ENCODE results near the gene CD93.
A peak's percentile ranks its signal among the peaks of the same experiment; 100 is the strongest.

The CD93 gene

GRCh38 chr20:23083553-23084220 is 2.4 kb downstream of the CD93 start:
- no peak for DNase-seq (ENCODE audit: low read depth)

GRCh38 chr20:23082846-23083552 is 3.1 kb downstream of the CD93 start:
- no peak for DNase-seq (ENCODE audit: low read depth)

- DNase-seq (ENCODE audit: low read depth): no peak
Observed at GRCh38 chr20:23081263-23081819, 4.8 kb downstream of the CD93 start.

- DNase-seq (ENCODE audit: low read depth): no peak
Observed at GRCh38 chr20:23080521-23080920, 5.6 kb downstream of the CD93 start.

GRCh38 chr20:23079926-23080325 is 6.2 kb downstream of the CD93 start:
- no peak for DNase-seq (ENCODE audit: low read depth)

GRCh38 chr20:23079016-23079351 is 7.1 kb downstream of the CD93 start:
- no peak for DNase-seq (ENCODE audit: low read depth)

- DNase-seq (ENCODE audit: low read depth): peak; percentile 31
Observed at GRCh38 chr20:23078351-23079015, 7.6 kb downstream of the CD93 start.

- DNase-seq (ENCODE audit: low read depth): no peak
Observed at GRCh38 chr20:23077277-23077676, 8.8 kb downstream of the CD93 start.

- DNase-seq (ENCODE audit: low read depth): no peak
Observed at GRCh38 chr20:23074052-23074451, 12.1 kb downstream of the CD93 start.

GRCh38 chr20:23072892-23073586 is 13.1 kb downstream of the CD93 start:
- no peak for DNase-seq (ENCODE audit: low read depth)

GRCh38 chr20:23071996-23072395 is 14.1 kb downstream of the CD93 start:
- no peak for DNase-seq (ENCODE audit: low read depth)

- no peak for DNase-seq (ENCODE audit: low read depth)
Observed at GRCh38 chr20:23071398-23071797, 14.7 kb downstream of the CD93 start.

- DNase-seq (ENCODE audit: low read depth): no peak
Observed at GRCh38 chr20:23069108-23069507, 17.0 kb downstream of the CD93 start.

- no peak for DNase-seq (ENCODE audit: low read depth)
Observed at GRCh38 chr20:23068283-23068682, 17.8 kb downstream of the CD93 start.

- no peak for DNase-seq (ENCODE audit: low read depth)
Observed at GRCh38 chr20:23066772-23067171, 19.4 kb downstream of the CD93 start.

- DNase-seq (ENCODE audit: low read depth): no peak
Observed at GRCh38 chr20:23065266-23066201, 20.6 kb downstream of the CD93 start.

GRCh38 chr20:23063581-23063980 is 22.5 kb downstream of the CD93 start:
- no peak for DNase-seq (ENCODE audit: low read depth)

- no peak for DNase-seq (ENCODE audit: low read depth)
Observed at GRCh38 chr20:23063168-23063567, 23.0 kb downstream of the CD93 start.

- DNase-seq (ENCODE audit: low read depth): no peak
Observed at GRCh38 chr20:23062632-23063031, 23.5 kb downstream of the CD93 start.

GRCh38 chr20:23061734-23062561 is 24.2 kb downstream of the CD93 start:
- DNase-seq (ENCODE audit: low read depth): peak; percentile 70

Data from stromal cell of bone marrow (primary cell).